NOMO-1 treated with dmso at 0.1 percent for 144 hours (cell line): ENCODE data around the gene SOD3.
A peak's percentile ranks its signal among the peaks of the same experiment; 100 is the strongest.

Experiments used
- DNase-seq: peaks from one replicate; lab custom pipeline; 2025; ENCODE audit not compliant: unreplicated experiment; lab: John Stamatoyannopoulos, UW

SOD3 gene

GRCh38 chr4:24794916-24795665, at the start of gene SOD3:
Gene SOD3 (plus strand): TSS chr4:24795573. CDS start chr4:24799522, 3,949 bp downstream.
- DNase-seq = no peak

GRCh38 chr4:24747234-24747975, 48.0 kb upstream of the SOD3 start:
- DNase-seq = no peak

GRCh38 chr4:24748023-24748422, 47.4 kb upstream of the SOD3 start:
- no peak for DNase-seq

- DNase-seq = no peak
Measured at GRCh38 chr4:24748758-24749350, 46.5 kb upstream of the SOD3 start.

GRCh38 chr4:24750106-24750505, 45.3 kb upstream of the SOD3 start:
- no peak for DNase-seq

GRCh38 chr4:24751926-24752539, 43.3 kb upstream of the SOD3 start:
- DNase-seq = no peak

GRCh38 chr4:24753519-24753918, 41.9 kb upstream of the SOD3 start:
- no peak for DNase-seq

- DNase-seq = no peak
Measured at GRCh38 chr4:24754571-24754970, 40.8 kb upstream of the SOD3 start.

GRCh38 chr4:24763631-24764297, 31.6 kb upstream of the SOD3 start:
- no peak for DNase-seq

GRCh38 chr4:24764345-24764744, 31.0 kb upstream of the SOD3 start:
- no peak for DNase-seq

GRCh38 chr4:24765376-24765988, 29.9 kb upstream of the SOD3 start:
- no peak for DNase-seq

- no peak for DNase-seq
Measured at GRCh38 chr4:24768006-24768405, 27.4 kb upstream of the SOD3 start.

GRCh38 chr4:24768604-24769003, 26.8 kb upstream of the SOD3 start:
- DNase-seq = peak; percentile 13

GRCh38 chr4:24769571-24769970, 25.8 kb upstream of the SOD3 start:
- DNase-seq = no peak

GRCh38 chr4:24770032-24770584, 25.3 kb upstream of the SOD3 start:
- peak; percentile 81 for DNase-seq

GRCh38 chr4:24770667-24771066, 24.7 kb upstream of the SOD3 start:
- no peak for DNase-seq

- no peak for DNase-seq
Measured at GRCh38 chr4:24771241-24771640, 24.1 kb upstream of the SOD3 start.

- no peak for DNase-seq
Measured at GRCh38 chr4:24772061-24772705, 23.2 kb upstream of the SOD3 start.

- no peak for DNase-seq
Measured at GRCh38 chr4:24772952-24773351, 22.4 kb upstream of the SOD3 start.

- DNase-seq = no peak
Measured at GRCh38 chr4:24774452-24774851, 20.9 kb upstream of the SOD3 start.
